NCI-H2081 (cell line): Measurements from ENCODE around the gene SNED1.

ENCODE experiments used
- DNase-seq, 2 experiments: peaks; one replicate each; lab custom pipeline; 2025; lab: John Stamatoyannopoulos, UW

The SNED1 gene

GRCh38 chr2:241110089-241110606, 111.7 kb downstream of the SNED1 start:
- no peak for DNase-seq

GRCh38 chr2:241110607-241111439, 112.4 kb downstream of the SNED1 start:
- no peak for DNase-seq

- no peak for DNase-seq
These were observed 113.0 kb downstream of the SNED1 start for GRCh38 chr2:241111440-241111805.

GRCh38 chr2:241112046-241112445, 113.6 kb downstream of the SNED1 start:
- DNase-seq = no peak

GRCh38 chr2:241112592-241112991, 114.2 kb downstream of the SNED1 start:
- no peak for DNase-seq

GRCh38 chr2:241114836-241115235, 116.4 kb downstream of the SNED1 start:
- DNase-seq = no peak

GRCh38 chr2:241115361-241115760, 116.9 kb downstream of the SNED1 start:
- no peak for DNase-seq

GRCh38 chr2:241116606-241117560, 118.5 kb downstream of the SNED1 start:
- no peak for DNase-seq

GRCh38 chr2:241118737-241119505, 120.5 kb downstream of the SNED1 start:
- no peak for DNase-seq

GRCh38 chr2:241120440-241120839, 122.0 kb downstream of the SNED1 start:
- no peak for DNase-seq

- no peak for DNase-seq
These were observed 122.6 kb downstream of the SNED1 start for GRCh38 chr2:241121008-241121407.

GRCh38 chr2:241122376-241123002, 124.1 kb downstream of the SNED1 start:
- no peak for DNase-seq

GRCh38 chr2:241123816-241124536, 125.6 kb downstream of the SNED1 start:
- DNase-seq = no peak

- no peak for DNase-seq
These were observed 127.2 kb downstream of the SNED1 start for GRCh38 chr2:241125626-241126025.

GRCh38 chr2:241126201-241126611, 127.8 kb downstream of the SNED1 start:
- DNase-seq = no peak

GRCh38 chr2:241126771-241127202, 128.4 kb downstream of the SNED1 start:
- no peak for DNase-seq

GRCh38 chr2:241128266-241128665, 129.8 kb downstream of the SNED1 start:
- no peak for DNase-seq

GRCh38 chr2:241129086-241129871, 130.9 kb downstream of the SNED1 start:
- DNase-seq = no peak

- no peak for DNase-seq
These were observed 131.9 kb downstream of the SNED1 start for GRCh38 chr2:241130316-241130715.

- no peak for DNase-seq
These were observed 133.1 kb downstream of the SNED1 start for GRCh38 chr2:241131531-241131930.
